B cell (primary cell): ENCODE data around the gene MLIP. TPM values are rescaled to one million over a fixed set of nuclear protein-coding genes. Genes with fewer than 3 reads are reported as not detected.

ENCODE experiments used
- ATAC-seq: fragments of 200-7000 bp; cut with Tn5 transposase; one replicate; pipeline ENCODE4 v1.10.0; 2021; ENCODE audit warnings: low read depth, mild to moderate bottlenecking, moderate number of reproducible peaks, moderate library complexity
- CTCF ChIA-PET: fragments of 350-600 bp; sonication (Branson Sonifier 250); formaldehyde crosslinking; loops from one replicate; lab custom pipeline; 2021; ENCODE audit warnings: antibody characterized with exemption, inconsistent platforms; lab: Charles Lee
- POLR2A ChIA-PET: fragments of 350-600 bp; sonication (Branson Sonifier 250); formaldehyde crosslinking; loops from one replicate; lab custom pipeline; 2021; ENCODE audit warnings: antibody characterized with exemption; lab: Charles Lee
- DNase-seq: peaks from one replicate; pipeline ENCODE4 v3.0.0; 2013
- H2AFZ ChIP-seq: 2 replicates; pipeline ENCODE4 v1.6.1; 2012; ENCODE audit warnings: mild to moderate bottlenecking, low read depth, low read length; ENCODE audit not compliant: insufficient read depth, poor library complexity, severe bottlenecking
- H3K27ac ChIP-seq, 2 donors: 1 replicate in 1 of 2; 2 replicates in 1 of 2; pipeline ENCODE4 v1.5.1; 2012 to 2013; ENCODE audit warnings: low read length in 2 of 2, mild to moderate bottlenecking in 2 of 2, moderate library complexity in 1 of 2
- H3K27me3 ChIP-seq, 4 experiments: fragments of 200-600 bp in 1 of 4; sonication (generic) in 1 of 4; replicated peaks in 1 of 4; 1 replicate in 2 of 4; 2 replicates in 2 of 4; pipeline versions ENCODE4 v1.6.1 to v1.7.0; 2013 to 2016; ENCODE audit warnings: low read length in 3 of 4, mild to moderate bottlenecking in 2 of 4, mixed read lengths in 1 of 4, moderate library complexity in 1 of 4; ENCODE audit not compliant: insufficient read depth in 4 of 4, control insufficient read depth in 3 of 4; ENCODE audit errors: control extremely low read depth in 1 of 4
- H3K36me3 ChIP-seq, 2 experiments: replicated peaks in 1 of 2; 1 replicate in 1 of 2; 2 replicates in 1 of 2; pipeline versions ENCODE4 v1.6.1 to v1.7.1; 2013; ENCODE audit warnings: low read length in 1 of 2; ENCODE audit not compliant: insufficient read depth in 2 of 2, control insufficient read depth in 1 of 2; ENCODE audit errors: control extremely low read depth in 1 of 2, extremely low read depth in 1 of 2
- H3K4me1 ChIP-seq, 2 donors: fragments of 200-600 bp in 1 of 2; sonication (generic) in 1 of 2; 1 replicate in 1 of 2; 2 replicates in 1 of 2; pipeline versions ENCODE4 v1.5.1 to v1.6.1; 2013 to 2017; ENCODE audit warnings: low read length in 2 of 2; ENCODE audit not compliant: control insufficient read depth in 2 of 2, insufficient read depth in 2 of 2
- H3K4me2 ChIP-seq: replicated peaks from 2 replicates; pipeline ENCODE3; 2012; ENCODE audit warnings: mild to moderate bottlenecking, low read depth, low read length; ENCODE audit not compliant: poor library complexity, severe bottlenecking
- H3K4me3 ChIP-seq, 5 experiments: fragments of 200-600 bp in 1 of 5; sonication (generic) in 1 of 5; 1 replicate in 3 of 5; 2 replicates in 2 of 5; pipeline versions ENCODE4 v1.5.1 to v1.7.0; 2011 to 2016; ENCODE audit warnings: low read length in 4 of 5, mild to moderate bottlenecking in 4 of 5, low read depth in 2 of 5, control low read depth in 1 of 5, moderate library complexity in 1 of 5; ENCODE audit not compliant: insufficient read depth in 1 of 5; ENCODE audit errors: control extremely low read depth in 1 of 5, extremely low read depth in 1 of 5
- H3K79me2 ChIP-seq: fragments of 200-600 bp; sonication (generic); one replicate; pipeline ENCODE4 v1.6.0; 2016; ENCODE audit warnings: low read length; ENCODE audit not compliant: control insufficient read depth, insufficient read depth
- H3K9ac ChIP-seq: fragments of 200-600 bp; sonication (generic); 2 replicates; pipeline ENCODE4 v1.6.1; 2017; ENCODE audit warnings: mild to moderate bottlenecking, low read length, moderate library complexity
- H3K9me3 ChIP-seq, 3 donors: one replicate each; pipeline versions ENCODE4 v1.6.1 to v1.7.1; 2013; ENCODE audit warnings: low read length in 2 of 3; ENCODE audit not compliant: control insufficient read depth in 2 of 3, insufficient read depth in 1 of 3; ENCODE audit errors: control extremely low read depth in 1 of 3
- H4K20me1 ChIP-seq: 2 replicates; pipeline ENCODE4 v1.6.0; 2012; ENCODE audit warnings: mild to moderate bottlenecking, low read length; ENCODE audit not compliant: insufficient read depth, control insufficient read depth, poor library complexity, severe bottlenecking
- H3K27ac Mint-ChIP-seq: one replicate; pipeline ENCODE4 v1.8.0; 2021; ENCODE audit warnings: mixed read lengths
- H3K27me3 Mint-ChIP-seq: one replicate; pipeline ENCODE4 v1.8.0; 2021; ENCODE audit warnings: mixed read lengths
- H3K4me1 Mint-ChIP-seq: one replicate; pipeline ENCODE4 v1.8.0; 2021; ENCODE audit warnings: mixed read lengths
- H3K4me3 Mint-ChIP-seq: one replicate; pipeline ENCODE4 v1.8.0; 2021; ENCODE audit warnings: mixed read lengths
- H3K9me3 Mint-ChIP-seq: one replicate; pipeline ENCODE4 v1.8.0; 2022; ENCODE audit warnings: mixed read lengths; ENCODE audit not compliant: insufficient read depth
- EZH2 ChIP-seq: IDR thresholded peaks from 2 replicates; pipeline ENCODE4 v1.6.1; 2012; ENCODE audit warnings: borderline replicate concordance, low read depth, mild to moderate bottlenecking, moderate library complexity, low read length; ENCODE audit not compliant: insufficient read depth, poor library complexity, severe bottlenecking
- WGBS: methylation state at CpG from one replicate; pipeline ENCODE4 v1.1.5; 2013; ENCODE audit warnings: missing lambda C conversion rate; ENCODE audit not compliant: insufficient coverage; 5-methylcytosine and 5-hydroxymethylcytosine counted together
- intact Hi-C: fragments of 100-400 bp; cut with micrococcal nuclease; formaldehyde crosslinking; loops from one replicate; pipeline ENCODE4 v1.10.0; 2022
- polyA plus RNA-seq: library from polyadenylated mRNA; depleted of rRNA; stranded (reverse); fragments of >200 nt; gene quantifications from 2 replicates; pipeline ENCODE4 v1.2.3, GENCODE V29; 2012
- total RNA-seq, 2 donors: library from RNA; stranded (reverse); fragments of 120-200 nt in 1 of 2; gene quantifications; 1 replicate in 1 of 2; 2 replicates in 1 of 2; pipeline versions ENCODE4 v1.2.3 to v1.2.4, GENCODE V29; 2013 to 2022
- TF ChIP-seq, protein P1 (sequence below): fragments of 200-600 bp; IDR thresholded peaks from one replicate; pipeline ENCODE4 v1.8.0; 2022; ENCODE audit warnings: antibody characterized with exemption, mild to moderate bottlenecking

MLIP gene
- total and polyA plus RNA-seq, 2 donors (not counting 1 experiment from before 2014, with no cell fraction given) = not detected

DNA sequence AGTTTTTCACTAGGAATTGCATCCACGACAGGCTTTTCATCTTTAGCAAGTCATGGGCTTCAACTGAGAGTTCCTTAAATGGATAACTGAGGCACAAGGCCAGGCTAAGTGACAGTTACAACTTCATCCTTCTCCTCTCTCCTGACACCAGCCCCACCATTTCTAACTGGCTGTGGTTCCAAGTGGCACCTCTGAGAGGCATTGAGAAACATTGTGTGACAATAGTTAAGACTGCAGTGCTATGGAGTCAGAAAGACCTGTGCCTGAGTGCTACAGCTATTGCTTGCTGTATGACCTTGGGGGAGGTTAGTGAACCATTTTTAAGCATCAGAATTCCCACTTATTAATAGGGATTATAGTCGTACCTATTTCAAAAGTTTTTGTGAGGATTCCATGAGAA is 26.2 kb upstream of the MLIP start:
- H3K27ac Mint-ChIP-seq = no peak overlapping the region

DNA sequence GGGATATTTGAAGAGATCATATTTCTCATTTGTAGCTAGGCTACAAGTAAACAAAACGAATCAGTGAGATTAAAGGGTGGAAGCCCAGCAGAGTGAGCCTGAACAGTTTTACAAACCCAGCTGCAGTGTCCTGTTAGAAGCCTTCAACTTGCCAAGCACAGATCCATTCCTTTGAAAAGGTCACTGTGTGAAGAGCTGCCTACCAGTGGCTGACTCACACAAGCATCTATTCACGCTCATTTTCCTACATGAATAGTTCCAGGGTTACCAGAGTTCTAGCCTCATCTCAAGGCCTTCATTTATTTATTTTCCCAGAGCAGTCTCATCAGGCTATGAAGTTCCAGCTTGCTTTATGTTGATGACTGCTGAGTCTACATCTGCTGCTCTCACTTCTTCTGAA is 25.7 kb upstream of the MLIP start:
- H3K4me2 ChIP-seq = no peak overlapping the region
- H3K4me1 Mint-ChIP-seq = no peaks in the 10 kb centered on the region
- no peak overlapping the region for H3K9ac ChIP-seq
- no peaks in the 10 kb centered on the region for H3K9me3 Mint-ChIP-seq
- no peaks in the 10 kb centered on the region for H3K4me1 ChIP-seq
- intact Hi-C loops = no loop called here
- no peak for DNase-seq
- ChIA-PET CTCF (no interaction called here), POLR2A (no interaction called here)
- H3K9me3 ChIP-seq = no peaks in the 10 kb centered on the region
- TF ChIP-seq, protein P1, sequence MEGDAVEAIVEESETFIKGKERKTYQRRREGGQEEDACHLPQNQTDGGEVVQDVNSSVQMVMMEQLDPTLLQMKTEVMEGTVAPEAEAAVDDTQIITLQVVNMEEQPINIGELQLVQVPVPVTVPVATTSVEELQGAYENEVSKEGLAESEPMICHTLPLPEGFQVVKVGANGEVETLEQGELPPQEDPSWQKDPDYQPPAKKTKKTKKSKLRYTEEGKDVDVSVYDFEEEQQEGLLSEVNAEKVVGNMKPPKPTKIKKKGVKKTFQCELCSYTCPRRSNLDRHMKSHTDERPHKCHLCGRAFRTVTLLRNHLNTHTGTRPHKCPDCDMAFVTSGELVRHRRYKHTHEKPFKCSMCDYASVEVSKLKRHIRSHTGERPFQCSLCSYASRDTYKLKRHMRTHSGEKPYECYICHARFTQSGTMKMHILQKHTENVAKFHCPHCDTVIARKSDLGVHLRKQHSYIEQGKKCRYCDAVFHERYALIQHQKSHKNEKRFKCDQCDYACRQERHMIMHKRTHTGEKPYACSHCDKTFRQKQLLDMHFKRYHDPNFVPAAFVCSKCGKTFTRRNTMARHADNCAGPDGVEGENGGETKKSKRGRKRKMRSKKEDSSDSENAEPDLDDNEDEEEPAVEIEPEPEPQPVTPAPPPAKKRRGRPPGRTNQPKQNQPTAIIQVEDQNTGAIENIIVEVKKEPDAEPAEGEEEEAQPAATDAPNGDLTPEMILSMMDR = no peak
- TF ChIP-seq EZH2 = no peak
- no peak overlapping the region for H3K27ac Mint-ChIP-seq
- H3K36me3 ChIP-seq = no peaks in the 10 kb centered on the region
- no peak overlapping the region for H3K27ac ChIP-seq
- no peaks in the 10 kb centered on the region for H3K27me3 Mint-ChIP-seq
- no peak overlapping the region for H3K4me3 Mint-ChIP-seq
- H3K79me2 ChIP-seq = no peaks in the 10 kb centered on the region
- no peaks in the 10 kb centered on the region for H3K27me3 ChIP-seq
- H4K20me1 ChIP-seq = no peaks in the 10 kb centered on the region
- no peak for ATAC-seq
- no peak overlapping the region for H2AFZ ChIP-seq
- WGBS = 90% methylated on average over 2 of the region's 2 CpGs
- no peak overlapping the region for H3K4me3 ChIP-seq

More for the DNA sequence above, 26.2 kb upstream of the MLIP start:
- Histone ChIP-seq H3K36me3 (no peaks in the 10 kb centered on the region), H3K79me2 (no peaks in the 10 kb centered on the region), H3K4me3 (no peak overlapping the region), H3K27me3 (no peaks in the 10 kb centered on the region), H3K27ac (no peak overlapping the region), H3K9me3 (no peaks in the 10 kb centered on the region), H2AFZ (no peak overlapping the region), H3K4me2 (no peak overlapping the region), H3K9ac (no peak overlapping the region), H4K20me1 (no peaks in the 10 kb centered on the region), H3K4me1 (no peaks in the 10 kb centered on the region)
- WGBS = 0% methylated on average over 1 of the region's 2 CpGs
- ChIA-PET POLR2A (no interaction called here), CTCF (no interaction called here)
- DNase-seq (no peak), ATAC-seq (no peak)
- Mint-ChIP-seq H3K4me3 (no peak overlapping the region), H3K4me1 (no peaks in the 10 kb centered on the region), H3K9me3 (no peaks in the 10 kb centered on the region), H3K27me3 (peaks cover under 1% of the 10 kb centered on the region)
- intact Hi-C loops = no loop called here
- TF ChIP-seq, protein P1 = no peak
- no peak for TF ChIP-seq EZH2
